ENCODE results near the gene PINLYP.
A peak's percentile ranks its signal among the peaks of the same experiment; 100 is the strongest.

PINLYP gene

DNA sequence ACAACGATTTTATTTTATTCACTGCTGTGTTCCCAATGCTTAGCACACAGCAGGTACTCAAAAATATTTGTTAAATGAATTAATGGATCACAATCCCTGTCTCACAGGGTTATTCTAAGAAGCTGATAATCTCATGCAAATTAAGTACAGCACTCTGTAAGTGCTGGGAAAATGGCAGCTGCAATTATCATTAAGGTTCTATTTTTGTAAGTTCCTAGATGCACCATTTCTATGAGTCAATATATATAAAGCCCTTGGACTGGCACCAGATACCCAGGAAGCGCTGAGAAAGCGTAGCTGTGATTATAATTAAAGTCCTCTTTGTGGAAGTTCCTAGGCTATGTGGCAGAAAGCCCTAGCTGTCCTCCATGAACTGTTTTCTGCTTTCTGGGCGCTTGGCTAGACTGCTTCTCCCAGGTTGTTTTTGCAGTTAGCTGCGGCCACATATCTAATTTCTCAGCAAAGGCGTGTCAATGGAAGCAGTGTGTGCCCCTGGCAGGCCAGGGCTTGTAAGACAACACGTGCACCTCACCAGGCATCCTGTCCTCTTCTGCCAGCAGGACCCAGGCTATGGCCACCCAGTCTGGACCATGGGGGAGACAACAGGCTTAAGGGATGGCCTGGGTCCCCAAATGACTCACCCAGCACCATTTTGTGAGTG, 31.1 kb downstream of the PINLYP start:
- no peak for DNase-seq (ENCODE audit: low read depth in 2 of 2)

DNA sequence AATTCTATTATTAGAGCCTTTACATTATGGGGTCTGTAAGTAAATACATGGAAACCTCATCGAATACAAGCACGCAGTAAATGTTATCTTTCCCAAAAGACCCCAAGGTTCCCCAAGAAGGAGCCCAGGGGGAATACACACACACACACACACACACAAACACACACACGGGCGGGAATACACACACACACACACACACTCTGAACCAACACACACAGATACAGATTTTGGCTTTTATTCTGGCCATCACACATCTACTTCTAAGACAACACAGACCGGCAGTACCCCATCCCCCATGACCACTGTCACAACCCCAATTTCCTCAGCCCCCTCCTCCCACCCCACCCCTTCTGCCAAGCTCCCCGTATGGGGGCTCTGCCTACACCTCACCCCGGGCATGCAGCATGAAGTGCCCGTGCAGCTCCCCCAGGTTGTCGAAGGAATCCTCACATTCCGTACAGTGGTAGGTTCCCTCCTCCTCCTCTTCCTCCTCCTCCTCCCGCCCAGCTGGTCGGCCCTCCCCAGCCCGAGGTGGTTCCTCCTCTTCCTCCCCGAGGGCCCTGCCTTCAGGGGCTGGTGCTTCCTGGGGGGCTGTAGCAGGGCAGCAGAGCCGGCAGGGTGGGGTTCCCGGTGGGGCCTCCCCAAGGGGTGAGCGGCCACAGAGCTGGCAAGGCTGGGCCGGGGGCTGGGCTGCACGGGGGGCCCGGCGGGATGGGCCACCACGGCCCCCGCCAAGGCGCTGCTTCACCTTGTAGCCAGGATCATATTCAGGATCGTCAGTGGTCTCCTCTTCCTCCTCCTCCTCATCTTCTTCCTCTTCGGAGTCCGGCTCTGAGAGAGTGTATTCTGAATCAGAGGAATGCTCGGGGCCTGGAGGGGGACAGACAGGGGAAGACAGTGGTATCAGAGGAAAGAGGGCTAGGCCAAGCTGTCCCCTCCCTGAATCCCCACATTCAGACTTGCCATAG, 31.9 kb downstream of the PINLYP start:
- DNase-seq (ENCODE audit: low read depth in 2 of 2): no peak

DNA sequence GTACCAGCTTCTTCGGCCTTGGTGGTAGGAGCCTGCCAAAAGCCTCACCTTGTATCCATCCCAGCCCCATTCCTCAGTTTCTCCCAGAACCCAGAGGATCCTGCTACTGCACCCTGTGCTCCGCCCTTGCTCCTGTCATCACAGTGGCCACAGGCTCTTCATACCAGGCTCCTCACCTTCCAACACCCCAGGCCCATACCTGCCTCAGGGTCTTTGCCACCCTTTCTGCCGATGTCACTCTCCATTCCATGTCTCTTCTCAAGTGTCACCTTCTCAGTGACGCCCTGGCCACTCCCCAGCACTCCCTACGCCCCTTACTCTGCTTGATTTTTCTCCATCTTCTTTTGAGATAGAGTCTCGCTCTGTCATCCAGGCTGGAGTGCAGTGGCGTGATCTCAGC, 34.3 kb downstream of the PINLYP start:
- no peak for DNase-seq (ENCODE audit: low read depth in 2 of 2)

DNA sequence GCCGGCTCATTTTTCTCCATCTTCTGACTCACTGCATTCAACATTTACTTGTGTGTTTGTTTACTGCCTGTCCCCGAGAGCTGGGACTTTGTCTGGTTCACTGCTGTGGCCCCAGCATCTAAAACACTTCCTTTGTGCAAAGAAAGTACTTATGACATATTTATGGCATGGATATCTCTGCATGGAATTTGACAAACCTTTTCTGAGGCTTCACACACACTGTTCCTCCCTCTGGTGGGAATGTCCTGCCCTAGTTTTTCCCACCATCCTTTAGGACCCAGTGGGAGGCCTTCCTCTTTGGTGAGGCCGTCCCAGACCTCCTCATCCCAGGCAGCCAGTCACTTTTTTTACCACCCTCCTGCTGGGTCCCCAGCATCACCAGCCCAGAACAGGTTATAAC, 34.9 kb downstream of the PINLYP start:
- DNase-seq (ENCODE audit: low read depth in 2 of 2): no peak

DNA sequence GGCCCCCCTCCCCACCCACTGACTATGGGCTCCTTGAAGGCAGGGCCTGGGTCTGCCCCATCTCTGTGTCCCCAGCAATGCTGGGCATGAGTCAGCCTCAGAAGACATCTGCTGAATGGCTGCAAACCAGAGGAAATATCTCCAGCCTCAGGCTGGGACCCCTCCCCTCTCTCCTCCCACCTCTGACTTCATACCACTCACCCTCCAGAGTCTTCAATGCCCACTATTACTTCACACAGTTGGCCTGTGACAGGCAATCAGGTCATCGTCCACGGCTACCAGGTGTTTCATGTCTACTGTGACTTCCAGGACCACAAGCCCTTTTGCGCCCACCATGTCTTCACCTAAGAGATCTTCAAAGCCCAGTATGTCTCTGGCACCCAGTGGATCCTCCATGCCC, 36.2 kb downstream of the PINLYP start, which contains the start of gene SRRM5:
Gene SRRM5, plus strand, starts transcription at position 301 of the 400 bp plus-strand sequence. Its CDS starts 34 bp downstream, at position 335.
- no peak for DNase-seq (ENCODE audit: low read depth in 2 of 2)

DNA sequence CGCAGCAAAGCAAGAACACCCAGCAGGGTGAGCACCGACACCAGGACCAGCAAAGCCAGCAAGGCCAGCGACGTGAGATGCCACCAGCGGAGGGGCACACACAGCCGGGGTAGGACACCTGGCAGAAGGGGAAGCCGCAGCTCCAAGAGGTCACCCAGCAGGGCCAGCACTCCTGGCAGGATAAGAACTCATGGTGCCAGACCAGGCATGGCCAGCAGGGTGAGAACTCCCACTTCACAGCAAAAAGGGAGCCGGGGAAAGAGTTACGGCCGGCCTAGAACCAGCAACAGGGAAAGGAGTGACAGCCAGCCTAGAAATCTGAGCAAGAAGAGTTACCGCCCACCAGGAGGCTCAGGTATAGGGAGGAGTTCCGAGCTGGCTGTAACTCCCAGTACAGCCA, 36.8 kb downstream of the PINLYP start:
- DNase-seq (ENCODE audit: low read depth in 2 of 2): no peak

DNA sequence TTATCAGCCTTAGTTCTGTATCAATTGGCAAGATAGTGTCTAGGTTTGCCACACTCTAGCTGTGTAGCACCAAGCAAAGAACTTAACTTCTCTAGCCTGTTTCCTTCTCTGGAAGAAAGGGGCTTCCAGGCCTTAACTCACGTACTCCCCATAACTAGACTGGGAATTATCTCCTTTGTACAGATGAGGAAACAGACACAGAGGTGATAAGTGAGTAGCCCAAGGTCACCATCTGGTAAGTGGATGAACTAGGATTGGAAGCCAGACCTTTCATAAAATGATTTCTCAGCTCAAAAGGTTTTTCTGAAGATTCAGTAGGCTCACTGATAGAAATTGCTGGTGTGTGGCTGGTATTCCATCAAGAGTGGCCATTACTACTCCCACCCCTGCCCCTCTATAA, 40.7 kb downstream of the PINLYP start:
- no peak for DNase-seq (ENCODE audit: low read depth in 2 of 2)

DNA sequence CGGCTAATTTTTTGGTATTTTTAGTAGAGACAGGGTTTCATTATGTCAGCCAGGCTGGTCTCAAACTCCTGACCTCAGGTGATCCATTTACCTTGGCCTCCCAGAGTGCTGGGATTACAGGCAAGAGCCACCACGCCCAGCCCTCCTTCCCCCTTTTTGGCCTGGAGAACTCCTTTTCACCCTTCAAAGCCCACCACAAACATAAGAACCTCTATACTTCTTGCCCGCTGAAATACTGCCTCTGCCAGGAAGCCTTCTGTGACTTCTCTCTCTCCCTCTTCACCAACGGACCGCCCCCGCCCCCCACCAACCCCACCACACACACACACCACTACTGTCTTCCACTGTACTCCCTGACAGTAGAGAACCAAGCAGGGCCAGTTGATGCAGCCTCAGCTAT, 41.4 kb downstream of the PINLYP start:
- no peak for DNase-seq (ENCODE audit: low read depth in 2 of 2)

DNA sequence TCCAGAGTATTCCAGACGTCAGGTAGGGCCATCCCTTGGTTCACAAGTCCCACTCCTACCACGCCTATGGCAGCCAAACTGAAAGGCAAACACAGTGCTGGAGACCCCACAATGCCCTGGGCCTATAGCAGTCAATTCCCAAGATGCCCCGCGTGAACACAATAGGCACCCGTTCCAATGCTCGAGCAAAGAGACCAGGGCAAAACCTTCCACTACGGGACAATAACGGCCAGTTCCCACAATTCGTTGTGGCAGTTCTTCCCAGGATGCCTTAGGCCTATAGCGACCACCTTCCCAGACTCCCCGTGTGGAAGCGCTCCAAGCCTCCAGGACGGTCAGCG, 43.3 kb downstream of the PINLYP start:
- DNase-seq (ENCODE audit: low read depth in 2 of 2): peak in 1 of 2 donors; percentile 42

DNA sequence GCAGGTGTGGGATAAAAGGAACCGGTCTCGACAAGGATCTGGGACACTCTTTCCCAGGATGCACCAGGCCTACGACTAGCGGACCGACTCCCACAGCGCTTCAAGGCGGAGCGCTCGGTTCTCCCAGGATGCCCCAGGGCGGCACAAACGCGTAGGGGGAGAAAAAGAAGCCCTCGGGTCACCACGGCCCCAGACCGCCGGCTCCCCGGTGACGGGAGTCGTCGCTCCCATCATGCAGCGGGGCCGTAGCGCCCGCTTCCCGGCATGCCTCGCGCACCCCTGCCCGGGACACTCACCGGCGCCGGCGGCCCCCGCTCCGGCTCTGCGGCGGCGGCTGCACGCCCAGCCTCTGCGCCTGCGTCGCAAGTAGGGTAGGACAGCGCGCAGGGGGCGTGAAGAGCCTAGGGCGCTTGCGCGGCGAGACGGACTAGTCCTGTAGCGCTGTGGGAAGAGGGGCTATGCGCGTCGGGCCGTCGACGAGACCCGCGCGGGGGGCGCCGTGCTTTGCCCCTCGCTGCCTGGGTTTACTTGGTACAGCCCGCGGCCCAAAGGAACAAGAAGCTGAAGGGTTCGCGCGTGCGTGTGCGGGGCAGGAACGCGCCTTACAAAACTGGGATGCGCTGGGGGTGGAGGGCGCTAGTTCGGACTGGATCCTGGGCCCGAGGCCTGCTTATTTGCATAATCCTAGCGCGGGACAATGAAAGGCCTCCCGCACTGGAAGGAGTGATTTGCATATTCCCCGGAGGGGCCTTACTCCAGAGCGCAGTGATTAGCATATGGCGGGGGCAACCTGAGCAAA, 43.9 kb downstream of the PINLYP start, which contains the start of gene ZNF428:
Gene ZNF428, minus strand, starts transcription at position 368 of the 799 bp plus-strand sequence. CDS start 5,325 bp downstream, outside the sequence.
- peak; percentile 75 to 79 for DNase-seq (ENCODE audit: low read depth in 2 of 2)

DNA sequence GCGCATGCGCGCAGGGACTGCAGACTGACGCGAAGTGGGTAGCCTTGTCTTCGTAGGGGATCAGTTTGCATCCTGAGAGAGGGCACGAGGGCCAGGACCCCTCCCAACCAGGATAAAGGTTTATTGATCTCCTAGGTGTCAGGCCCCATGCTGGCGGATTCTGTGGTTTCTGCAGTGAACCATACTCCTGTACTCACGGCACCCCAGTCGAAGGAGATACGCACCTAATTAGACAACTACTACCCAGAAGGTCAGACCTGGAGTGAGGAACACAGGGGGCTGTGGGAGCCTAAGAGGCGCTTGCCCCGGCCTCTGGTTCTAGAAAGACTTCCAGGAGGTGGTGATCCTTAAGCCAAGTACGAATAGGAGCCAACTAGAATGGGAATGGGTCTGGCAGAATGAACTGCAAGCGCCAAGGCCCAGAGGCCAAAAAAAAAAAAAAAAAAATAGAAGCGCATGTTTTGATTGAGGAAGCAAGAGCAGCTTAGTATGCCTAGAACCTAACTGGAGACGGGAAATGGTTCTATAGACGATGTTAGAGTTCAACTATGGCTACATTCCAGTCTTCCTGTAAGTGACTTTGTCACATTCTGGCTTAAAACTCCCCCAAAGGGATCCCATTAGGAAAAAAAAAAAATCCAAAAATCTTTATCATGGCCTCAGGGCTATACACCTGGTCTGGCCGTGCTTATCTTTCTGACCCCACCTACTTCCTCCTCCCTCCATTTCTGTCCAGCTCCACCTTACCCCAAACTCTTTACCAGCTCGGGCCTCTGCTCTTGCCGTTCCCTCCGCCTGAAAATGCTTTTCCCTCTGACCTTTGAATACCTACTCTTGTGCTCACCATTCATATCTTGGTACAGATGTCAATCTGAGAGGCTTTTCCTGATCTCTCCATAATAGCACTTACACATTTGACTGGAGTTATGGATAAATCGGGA, 44.7 kb downstream of the PINLYP start:
- peak; percentile 78 to 79 for DNase-seq (ENCODE audit: low read depth in 2 of 2)

DNA sequence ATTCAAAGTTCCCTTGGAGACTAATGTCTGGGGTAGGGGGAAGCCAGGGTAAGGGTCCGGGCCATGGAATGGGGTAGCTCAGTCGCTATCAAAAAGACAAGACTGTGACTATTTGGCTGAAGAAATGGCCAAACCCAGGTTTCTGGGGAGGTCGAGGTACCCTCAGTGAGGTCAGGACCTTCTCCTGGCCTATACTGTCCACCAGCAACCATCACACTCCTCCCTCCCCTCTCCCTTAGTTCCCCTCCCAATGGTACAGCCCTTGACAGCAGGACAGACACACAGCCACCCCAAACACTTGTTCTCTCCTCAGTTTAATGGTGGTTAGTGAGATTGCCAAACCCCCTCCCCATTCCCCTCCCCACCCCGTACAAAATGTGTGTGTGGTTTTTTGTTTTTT, 46.5 kb downstream of the PINLYP start:
- DNase-seq (ENCODE audit: low read depth in 2 of 2): no peak

DNA sequence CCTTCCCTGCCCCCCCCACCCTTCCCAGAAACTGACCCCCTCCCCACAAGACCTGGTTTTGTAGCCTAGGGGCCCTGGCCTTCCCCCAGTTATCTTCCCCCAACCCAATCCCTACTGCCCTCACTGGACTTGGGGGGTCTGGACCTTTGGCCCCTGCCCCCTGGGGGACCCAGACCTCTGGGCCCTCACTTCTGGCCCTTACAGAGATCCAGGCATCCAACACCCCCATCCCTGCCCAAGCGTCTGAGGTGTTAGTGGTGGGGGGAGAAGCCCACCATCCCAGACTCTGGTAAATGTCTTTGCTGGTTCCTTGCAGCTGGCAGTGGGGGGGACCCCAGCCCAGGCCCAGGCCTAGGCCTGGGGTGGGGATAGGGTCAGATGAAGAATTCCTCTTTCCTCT, 47.4 kb downstream of the PINLYP start:
- DNase-seq (ENCODE audit: low read depth in 2 of 2): no peak

DNA sequence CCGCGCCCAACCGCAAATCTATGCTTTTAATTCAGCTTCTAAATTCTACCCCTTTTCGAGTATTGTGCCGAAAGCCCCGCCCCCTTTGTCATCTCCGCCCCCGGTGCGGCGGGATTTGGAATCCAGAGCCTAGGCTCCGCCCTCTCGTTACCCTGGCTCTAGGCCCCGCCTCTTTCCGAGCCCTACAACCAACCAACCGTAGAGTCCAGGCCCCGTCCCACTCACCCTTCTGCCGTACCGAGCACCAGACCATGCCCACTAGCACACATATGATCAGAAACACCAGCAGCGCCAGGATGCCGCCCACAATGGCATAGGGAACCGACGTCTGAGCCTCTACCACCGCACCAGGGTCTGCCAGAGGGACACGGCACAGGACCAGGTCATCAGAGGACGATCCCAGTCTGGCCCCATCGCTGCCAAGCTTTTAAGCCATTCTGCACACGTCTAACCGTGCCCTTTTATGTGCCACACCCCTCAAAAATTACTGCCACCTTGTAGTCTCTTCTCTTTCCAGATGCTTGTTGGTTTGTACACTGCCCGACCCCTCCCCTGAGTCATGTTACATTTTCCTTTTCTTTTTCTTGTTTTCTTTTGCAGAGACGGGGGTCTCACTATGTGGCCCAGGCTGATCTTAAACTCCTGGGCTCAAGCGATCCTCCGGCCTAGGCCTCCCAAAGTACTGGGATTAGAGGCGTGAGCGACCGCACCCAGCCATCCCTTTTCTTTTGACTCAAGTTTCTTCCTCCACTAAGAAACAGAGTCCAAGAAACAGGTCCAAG, 48.5 kb downstream of the PINLYP start:
- DNase-seq (ENCODE audit: low read depth in 2 of 2): no peak

DNA sequence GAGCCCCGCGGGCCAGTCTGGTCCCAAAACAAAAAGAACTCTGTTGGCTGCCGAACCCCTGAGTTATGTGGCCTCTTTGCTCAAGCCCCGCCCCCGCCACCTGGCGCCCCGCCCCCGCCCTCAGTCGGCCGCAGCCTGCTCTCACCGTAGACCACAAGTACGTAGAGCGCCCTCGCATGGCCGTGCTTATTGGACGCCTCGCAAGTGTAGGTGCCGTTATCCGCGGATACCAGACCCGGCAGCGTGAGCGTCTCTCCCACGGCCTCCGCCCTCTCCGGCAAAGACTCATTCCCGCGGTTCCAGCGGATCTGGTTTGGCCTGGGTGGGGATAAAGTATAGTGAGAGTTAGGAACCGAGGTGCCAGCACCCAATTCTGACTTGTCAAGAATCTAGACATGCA, 49.3 kb downstream of the PINLYP start:
- DNase-seq (ENCODE audit: low read depth in 2 of 2): peak; percentile 81 to 82

DNA sequence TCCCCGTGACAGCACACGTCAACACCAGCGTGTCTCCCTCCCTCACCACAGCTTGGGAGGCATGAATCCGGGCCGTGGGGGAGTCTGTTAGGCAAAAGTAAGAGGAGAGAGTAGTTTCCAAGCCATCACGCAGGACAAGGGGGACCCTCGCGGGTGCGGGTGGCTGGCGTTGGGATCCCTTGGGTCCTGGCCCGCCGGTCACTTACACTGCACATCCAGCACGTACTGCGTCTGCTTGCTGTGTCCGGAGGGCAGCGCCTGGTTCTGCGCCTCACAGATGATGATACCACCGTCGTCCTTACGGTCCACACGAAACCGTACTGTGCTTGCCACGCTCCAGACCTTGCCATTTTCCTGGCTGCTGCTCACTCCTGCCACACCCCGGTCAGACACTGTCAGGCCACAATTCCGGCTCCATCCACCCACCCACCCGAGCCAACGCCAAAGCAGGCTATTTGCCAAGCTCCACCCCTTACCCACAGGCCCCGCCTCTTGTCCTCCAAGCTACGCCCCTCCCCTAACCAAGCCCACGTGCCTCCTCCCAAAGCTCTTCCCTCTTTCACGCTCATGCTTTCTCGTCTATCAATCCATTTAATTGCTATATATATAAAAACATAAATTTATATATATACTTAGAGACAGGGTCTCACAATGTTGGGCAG, 50.4 kb downstream of the PINLYP start:
- no peak for DNase-seq (ENCODE audit: low read depth in 2 of 2)

DNA sequence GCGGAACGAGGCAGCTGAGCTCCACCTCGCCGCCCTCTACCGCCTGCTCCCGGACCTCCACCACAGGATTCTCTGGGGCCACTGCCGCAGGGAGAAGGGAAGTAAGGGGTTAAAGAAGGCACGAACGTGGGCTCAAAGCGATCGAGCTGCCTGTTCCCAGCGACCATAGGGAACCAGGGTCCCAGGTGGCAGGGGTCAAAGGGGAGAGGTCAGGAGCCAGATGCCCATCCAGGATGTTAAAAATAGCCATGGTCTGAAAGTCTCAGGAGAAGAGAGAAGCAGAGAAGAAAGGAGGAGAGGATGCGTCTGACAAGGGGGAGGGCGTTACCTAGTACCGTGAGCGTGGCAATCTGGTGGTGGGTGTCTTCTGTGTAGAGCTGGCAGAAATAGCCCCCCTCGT, 51.2 kb downstream of the PINLYP start:
- no peak for DNase-seq (ENCODE audit: low read depth in 2 of 2)

DNA sequence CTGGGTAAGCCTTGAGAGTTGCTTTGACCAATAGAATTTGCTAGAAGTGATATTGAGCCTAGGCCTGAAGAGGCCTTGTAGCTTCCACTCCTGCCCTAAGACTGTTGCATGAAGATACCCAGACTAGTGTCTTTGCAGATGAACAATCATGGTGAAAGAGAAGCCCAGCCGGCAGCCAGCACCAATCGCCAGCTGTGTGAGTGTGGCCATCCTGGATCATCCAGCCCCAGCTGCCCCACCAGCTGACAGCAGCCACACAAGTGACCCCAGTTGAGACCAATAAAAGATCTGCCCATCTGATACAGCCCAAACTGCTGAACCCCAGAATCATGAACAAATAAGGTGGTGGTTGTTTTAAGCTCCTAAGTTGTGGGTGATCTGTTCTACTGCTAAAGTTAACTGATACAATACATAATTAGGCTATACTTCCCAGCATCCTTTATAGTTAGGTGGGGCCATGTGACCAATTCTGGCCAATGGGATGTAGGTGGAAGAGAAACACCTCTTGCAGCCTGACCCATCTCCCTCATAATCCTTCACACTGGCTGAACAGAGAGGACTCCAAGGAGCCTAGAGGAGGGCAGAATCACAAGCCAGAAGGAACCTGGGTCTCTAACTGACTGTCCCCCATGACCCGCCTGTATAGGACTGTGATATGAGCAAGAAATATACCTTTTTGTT, 53.2 kb downstream of the PINLYP start:
- DNase-seq (ENCODE audit: low read depth in 2 of 2): no peak

DNA sequence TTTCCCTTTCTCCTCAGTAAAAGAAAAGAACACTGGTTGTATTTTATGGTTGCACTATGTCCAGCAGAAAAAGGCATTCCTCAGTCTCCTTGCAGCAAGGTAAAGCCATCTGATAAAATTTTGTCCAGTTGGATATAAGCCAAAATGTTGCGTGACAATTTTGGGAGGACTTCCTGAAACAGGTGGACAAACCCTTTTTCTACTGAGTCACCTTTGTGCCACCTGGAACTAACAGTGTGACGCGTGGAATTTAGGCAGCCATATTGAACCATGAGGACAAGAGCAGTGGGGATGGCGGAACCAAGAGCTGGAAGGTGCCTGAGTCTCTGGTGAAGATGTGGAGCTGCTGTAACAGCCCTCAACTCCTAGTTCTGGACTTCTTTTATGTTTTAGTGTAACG, 55.9 kb downstream of the PINLYP start:
- no peak for DNase-seq (ENCODE audit: low read depth in 2 of 2)

Measured in stimulated activated CD8-positive, alpha-beta memory T cell treated with anti-CD3 and anti-CD28 coated beads, Interleukin-2, amount 100 ng/mL, for 48 hours (primary cell).